NCI-H2081 treated with DMSO at 0.1 percent for 48 hours (cell line): ENCODE measurements around the gene RGSL1.

ENCODE experiments used
- DNase-seq: peaks from one replicate; lab custom pipeline; 2025; lab: John Stamatoyannopoulos, UW

Gene RGSL1

DNA sequence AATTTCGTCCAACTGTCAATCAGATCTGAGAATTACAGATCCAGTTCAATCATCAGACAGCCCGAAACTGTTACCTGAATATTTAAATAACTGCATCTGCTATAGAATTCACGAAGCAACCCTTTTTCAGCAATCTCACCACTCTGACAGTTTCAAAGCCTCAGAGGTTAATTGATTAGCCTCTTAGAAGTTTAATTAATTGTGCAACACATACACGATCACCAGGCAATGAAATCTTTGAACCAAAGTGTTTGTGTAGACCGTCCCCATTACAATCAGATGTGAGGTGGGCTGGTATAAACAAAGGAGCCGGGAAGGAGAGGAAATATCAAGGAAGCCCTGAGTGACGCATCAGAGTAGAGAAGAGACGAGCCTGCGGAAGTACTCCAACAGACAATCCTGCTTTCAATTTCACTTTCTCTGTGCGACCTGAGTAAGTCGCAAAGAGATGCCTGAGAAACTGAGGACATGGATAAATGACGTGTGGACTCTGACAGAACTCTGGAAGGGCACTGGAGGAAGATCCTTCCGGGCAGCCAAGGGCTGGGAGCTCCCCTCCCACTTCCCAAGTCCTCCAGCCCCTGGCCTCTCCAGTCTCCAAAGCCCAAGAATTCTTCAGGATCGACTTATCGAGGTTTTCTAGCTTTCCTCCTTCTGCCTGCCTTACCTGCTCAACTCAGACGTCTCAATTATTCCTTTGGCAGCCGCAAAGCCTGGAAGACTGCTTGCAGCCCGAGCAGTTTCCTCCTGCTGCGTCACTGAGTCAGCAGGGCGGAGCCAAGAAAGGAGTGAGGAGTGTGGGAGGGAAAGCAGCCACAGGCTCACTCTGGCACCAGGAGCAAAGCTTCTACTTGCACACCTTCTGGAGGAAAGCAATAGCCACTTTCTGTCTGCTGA lies 138.8 kb downstream of the RGSL1 start, which contains the start of gene RNASEL:
TSS of gene RNASEL (minus strand) at position 757 of the 897 bp plus-strand sequence. CDS start 2,450 bp downstream, outside the sequence.
- no peak for DNase-seq

DNA sequence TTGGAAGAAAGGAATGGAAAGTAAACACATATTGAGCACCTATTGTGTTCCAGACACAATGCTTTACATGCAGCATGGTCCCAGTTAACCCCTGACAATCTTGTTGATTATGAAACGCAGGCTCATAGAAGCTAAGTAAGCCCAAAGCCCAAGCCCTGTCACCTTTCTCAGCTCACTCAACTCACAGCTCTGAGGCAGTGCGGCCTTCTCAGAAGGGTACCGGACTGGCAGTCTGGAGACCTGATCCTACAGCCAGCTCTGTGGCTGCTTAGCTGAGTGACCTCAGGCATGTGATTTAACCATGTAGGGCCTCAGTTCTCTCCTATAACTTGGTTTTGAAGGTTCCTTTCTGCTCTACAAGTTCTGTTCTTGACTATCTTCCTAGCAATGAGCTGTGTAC lies 139.6 kb downstream of the RGSL1 start:
- DNase-seq, result no peak

DNA sequence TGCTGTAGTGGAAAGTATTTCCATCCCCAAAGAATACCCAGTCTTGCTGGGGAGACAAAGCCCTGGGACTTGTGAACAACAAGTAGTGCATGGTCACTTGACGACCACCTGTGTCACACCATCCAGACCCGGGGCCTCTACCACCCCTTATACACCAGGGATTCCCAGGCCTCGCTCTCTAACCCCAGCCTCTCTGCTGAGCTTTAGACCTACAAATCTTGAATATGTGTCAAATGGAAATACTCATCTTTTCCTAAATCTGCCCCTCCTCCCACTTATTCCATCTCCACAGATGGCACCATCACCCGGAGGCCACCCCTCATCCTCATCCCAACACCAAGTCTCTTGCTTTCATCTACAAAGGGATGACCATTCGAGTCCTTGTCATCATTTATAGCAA lies 140.0 kb downstream of the RGSL1 start:
- no peak for DNase-seq

DNA sequence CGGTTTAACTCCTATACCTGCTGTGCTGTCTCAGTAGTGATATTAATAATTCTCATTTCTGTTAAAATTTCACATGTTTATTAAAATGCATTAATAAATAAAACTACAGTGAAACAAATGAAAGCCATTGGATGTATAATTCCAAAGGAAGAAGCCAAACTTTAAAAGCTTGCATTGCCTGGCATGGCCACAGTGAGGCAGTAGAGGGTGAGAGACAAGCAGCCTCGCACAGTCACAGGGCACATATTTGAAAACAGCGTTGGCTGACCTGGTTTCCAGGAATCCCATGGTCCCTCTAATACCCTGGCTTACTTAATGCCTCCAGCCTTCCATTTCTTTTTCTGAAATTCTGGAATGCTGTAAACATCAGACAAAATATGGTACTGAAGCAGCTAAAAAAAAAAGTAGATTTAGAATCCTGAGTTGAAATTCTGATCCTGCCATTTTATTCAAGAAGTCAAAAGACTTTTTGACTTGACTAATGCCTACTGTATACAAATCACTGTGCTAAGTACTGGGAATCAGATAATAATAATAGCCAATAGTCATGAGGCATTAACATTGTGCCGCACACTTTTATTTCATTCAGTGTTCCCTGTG lies 145.8 kb downstream of the RGSL1 start:
- DNase-seq, result no peak

DNA sequence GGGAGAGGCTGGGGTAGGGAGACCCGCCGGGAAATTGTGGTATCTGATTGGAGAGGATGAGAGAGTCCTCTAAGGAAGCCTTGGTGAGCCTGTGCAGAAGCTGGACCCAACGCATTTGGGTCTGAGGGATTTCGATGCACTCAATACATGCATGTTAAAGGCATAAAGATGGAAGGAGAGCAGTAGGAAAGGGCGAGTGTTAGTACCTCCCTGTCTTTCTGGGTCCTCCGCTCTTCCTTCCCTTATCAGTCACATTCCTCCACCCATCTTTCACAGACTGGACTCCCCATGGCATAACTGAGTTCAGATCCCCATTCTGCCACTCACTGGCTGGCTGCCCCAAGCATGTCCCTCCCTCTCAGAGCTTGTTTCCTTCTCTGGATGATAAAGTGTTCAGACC lies 147.0 kb downstream of the RGSL1 start:
- no peak for DNase-seq

DNA sequence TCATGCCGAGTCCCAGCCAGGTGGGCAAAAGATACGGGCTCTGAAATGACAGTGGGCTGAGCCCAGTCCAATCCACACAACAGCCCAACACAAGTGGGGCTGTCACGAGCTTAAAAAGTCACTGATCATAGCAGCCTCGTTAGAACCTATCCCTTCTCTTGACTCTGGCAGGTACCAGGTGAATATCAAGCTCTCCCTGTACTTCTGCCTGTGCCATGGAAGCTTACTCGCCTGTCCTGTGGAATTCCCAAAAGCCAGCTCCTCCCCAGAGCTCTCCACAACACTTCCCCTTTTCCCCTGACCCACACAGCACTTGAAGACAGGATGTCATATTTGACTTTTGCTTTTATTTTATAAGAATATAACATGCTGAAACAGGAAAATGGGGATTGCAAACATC lies 148.3 kb downstream of the RGSL1 start:
- DNase-seq, result no peak

DNA sequence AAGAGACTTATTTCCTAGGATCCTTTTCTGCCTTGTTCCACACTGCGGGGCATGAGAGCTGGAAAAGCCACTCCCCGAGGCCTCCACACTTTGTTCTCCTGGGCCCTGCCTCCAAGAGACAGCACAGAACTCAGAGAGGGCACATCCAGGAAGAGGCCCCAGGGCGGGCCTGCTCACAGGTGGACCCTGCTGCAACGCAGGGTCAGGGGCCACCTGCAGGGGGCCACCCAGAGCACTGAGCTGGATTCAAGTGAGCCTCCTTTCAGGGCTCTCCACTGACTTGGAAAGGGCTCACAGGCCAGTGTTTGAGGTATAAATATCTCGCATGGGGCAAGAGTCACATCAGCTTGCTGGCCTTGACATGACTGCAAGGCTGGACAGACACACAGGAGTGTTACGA lies 149.4 kb downstream of the RGSL1 start:
- DNase-seq, result no peak

DNA sequence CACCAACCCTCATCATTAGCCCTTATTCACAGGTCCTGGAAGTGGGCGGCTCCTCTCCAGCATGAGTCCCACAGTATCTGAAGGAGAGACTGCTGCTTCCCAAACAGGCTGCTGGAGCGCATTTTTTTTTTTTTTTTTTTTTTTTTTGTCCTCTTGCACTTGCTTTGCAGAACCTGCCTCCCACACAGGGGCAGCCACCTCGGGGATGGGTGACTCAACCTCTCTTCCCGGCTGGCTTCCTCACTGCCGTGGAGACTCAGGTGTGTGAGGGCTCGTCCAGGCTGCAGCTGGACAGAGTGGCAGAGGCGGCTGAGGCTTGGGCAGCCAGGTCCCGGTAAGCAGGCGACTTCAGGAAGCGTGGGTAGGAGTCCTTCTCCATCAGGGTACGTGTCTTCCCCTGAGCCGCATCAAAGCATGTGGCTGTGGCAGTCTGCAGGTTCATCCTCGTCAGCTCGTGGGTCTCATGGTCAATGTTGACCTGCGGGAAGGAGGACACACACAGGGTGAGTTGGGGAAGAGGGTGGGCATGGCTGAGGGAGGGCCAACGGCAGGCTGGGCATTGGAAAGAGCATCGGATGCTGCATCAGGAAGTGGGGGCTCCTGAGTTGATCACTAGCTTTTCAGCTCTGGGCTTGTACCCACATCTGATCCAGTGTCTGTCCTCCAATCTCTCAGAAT lies 150.2 kb downstream of the RGSL1 start:
- no peak for DNase-seq

DNA sequence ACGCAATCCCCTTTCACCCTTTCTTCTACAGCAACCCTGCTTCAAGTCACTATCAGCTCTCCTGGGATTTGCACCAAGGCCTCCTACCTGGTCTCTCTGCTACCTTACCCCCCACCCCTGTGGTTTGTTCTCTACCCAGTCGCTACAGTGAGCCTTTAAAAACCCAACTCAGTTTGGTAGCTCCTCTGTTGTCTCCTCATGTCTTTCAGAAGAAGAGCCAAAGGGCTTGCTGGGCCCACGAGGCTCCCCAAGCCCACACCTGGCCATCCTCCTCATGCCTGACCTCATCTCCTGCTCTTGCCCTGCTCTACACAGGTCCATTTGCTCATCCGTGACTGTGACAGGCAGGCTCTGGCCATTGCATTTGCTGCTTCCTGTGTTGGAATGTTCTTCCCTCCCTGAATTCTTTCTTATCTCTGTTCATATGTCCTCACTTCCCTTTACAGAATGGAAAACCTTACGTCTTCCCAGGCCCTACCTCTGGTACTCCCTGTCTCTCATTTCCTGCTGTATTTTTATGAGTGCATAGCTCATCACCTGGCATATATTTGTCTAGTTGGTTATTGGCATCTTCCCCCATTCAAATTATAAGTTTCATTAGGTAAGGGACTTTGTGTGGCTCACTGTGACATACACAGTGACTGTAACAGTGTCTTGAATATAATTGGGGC lies 150.9 kb downstream of the RGSL1 start:
- no peak for DNase-seq

DNA sequence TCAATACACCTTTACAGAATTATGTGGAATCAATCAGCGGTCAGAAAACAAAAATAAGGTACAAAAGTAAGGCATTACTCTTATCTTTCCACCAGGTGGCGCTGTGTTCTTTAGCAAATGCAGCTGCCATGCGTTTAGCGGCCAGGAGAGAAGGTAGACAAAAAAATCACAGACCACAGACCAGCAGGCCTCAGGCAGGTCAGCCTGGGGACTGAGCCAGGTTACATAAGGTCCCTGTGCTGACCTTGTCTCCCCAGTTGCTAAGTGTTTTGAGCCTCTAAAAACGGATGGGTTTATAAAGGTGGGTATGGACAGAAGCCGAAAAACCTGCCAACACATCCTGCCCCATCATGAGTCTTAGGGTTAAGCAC lies 151.5 kb downstream of the RGSL1 start:
- DNase-seq, result peak; percentile 54

DNA sequence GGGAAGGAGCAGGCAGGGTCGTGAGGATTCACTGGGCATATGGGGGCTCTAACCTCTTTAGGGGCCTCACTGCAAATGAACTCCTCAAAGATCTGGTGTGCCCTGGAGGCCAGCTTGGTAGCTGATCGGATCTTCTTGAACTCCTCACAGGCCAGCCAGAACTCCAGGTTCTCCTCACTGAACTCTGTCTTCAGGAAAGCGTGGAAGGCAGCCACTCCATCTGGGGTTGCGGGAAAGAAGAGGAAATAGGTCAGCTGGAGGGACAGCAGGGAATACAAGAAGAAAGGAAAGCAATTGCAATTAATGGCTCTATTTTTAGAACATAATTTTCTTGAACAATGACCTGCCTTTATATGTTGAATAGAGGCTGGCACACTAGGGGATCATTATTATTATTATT lies 152.0 kb downstream of the RGSL1 start:
- DNase-seq, result no peak

DNA sequence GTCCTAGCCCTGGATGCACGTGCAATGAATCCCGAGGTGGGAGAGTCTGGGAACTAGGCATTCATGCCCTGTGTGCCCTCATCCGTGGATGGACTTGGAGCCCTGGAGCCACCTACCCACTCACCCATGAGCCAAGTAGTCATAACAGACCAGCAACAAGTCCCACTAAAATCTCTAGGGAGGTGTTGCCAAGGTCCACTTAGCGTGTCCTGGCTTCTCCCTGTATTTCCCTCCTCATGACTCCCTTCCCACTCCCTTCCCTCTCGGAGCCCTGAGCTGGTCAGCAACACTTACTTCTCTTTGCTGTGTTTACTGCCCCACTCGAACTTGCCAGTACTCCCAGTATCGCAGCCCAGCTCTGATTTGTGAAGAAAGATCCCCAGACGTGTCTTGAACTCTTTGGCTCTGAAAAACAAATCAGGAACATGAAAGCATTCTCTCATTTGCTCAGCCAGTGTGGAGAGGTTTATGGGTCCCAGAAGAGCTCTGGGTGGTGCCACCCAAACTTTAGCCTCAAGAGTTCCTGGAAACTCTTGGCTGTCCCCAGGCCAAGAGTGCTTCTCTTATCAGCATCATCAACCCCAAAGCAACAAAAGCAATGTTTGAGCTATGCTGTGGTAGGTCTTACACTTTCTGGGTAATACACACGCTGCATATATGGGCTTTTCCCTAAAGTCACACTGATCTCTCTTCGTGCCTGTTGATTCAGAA lies 153.1 kb downstream of the RGSL1 start:
- no peak for DNase-seq

DNA sequence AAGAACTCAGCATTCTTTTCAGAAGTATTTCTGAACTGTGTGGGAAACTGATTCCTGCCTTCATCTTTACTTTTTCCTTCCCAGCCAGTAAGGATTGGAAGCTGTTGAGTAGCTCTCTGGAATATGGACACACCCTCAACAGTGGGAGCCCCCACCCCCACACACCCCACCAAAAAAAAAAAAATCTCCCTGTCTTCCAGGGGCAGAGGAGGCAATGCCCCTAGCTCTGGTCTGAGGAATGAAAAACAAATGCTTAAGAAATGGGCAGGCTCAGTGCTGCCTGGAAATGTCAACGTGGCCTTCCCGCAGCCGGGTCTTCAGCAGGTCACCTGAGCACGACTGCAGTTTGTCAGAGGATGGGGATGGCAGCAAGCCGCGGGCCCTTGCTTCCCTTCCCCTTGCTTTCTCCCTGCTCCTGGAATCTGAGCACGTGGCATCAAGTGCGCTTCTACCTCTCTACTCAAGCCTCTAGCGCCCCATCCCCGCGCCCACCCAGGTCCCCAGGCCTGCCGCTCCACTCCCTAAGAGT lies 153.8 kb downstream of the RGSL1 start:
- no peak for DNase-seq

DNA sequence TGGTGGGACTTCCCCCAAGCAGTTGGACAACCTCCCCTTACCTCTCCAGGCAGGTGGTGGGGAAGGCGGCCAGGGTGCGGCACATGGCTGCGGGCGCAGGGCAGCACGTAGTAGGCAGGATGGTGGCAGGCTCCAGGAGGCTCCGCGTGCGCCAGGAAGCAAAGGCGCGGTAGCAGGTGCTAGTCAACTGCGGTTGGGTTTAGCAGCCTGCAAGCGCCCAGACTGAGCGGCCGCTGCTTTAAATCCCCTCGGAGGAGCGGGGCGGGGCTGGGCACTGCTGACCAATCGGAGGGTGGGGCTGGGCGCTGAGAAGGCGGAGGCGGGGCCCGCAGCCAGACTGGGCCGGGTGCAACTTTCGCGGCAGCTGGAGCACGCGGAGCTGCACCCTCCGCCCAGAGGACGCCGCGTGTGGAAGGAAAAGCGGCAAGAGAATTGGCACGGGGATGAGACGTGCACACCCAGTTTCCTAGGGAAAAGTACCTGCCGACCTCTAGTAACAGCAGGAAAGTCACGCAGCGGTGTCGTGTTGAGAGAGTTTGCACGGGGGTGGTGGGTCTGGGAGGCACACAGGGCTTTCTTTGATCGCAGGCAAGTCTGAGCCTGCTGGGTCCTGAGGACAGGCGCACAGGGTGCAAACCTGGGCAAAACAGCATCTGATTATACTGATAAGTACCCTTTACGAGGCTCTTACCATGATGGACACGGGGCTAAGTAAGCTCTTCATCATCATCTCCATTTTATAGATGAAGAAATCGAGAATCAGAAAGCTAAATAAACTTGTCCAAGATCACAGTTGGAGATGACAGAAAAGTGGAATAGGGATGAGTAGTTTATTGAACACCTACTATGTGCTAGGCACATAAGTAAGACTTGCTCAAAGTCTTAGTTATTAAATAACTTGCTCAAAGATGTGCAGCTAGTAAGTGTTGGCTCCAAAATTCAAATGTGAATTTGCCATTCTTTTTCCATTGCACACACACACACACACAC lies 154.5 kb downstream of the RGSL1 start, which contains the start of gene RGS16:
TSS of gene RGS16 (minus strand) at position 215 of the 990 bp plus-strand sequence. CDS start at position 85, 130 bp downstream.
- DNase-seq, result peak; percentile 69

DNA sequence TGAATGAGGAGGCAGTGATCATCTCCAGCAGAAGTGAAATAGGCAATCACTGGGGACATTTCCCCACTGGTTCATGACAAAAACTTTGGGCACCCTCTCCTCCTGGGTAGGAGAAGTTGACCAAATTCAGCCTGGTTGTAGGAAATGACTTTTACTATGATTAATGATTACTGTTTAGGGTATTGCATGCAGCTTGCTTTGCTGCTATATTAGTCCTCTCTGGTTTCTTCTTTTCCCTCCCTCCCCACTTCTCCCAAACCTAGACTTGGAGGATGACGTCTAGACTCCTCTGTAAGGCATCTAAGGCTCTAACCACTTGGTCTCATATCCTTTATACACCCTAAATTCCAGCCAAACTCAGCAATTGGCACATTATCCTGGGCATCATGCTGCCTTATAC lies 157.6 kb downstream of the RGSL1 start:
- DNase-seq, result no peak

DNA sequence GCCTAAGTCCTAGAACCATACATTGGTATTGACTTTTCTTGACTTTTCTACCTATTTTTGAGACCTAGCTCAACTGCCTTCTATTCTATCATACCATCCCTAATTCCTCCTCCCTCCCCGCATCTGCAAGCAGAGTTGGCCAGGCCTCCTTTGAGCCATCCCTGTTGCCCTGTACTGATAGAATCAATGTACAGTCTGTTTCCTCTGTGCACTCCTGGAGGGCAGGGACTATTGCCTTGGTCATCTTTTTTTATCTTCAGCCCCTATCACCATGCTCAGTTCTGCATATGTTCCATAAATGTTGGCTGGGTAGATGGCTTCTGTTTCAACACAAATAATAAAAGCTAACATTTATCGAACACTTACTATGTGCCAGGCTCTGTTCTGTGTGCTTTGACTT lies 158.3 kb downstream of the RGSL1 start:
- no peak for DNase-seq

DNA sequence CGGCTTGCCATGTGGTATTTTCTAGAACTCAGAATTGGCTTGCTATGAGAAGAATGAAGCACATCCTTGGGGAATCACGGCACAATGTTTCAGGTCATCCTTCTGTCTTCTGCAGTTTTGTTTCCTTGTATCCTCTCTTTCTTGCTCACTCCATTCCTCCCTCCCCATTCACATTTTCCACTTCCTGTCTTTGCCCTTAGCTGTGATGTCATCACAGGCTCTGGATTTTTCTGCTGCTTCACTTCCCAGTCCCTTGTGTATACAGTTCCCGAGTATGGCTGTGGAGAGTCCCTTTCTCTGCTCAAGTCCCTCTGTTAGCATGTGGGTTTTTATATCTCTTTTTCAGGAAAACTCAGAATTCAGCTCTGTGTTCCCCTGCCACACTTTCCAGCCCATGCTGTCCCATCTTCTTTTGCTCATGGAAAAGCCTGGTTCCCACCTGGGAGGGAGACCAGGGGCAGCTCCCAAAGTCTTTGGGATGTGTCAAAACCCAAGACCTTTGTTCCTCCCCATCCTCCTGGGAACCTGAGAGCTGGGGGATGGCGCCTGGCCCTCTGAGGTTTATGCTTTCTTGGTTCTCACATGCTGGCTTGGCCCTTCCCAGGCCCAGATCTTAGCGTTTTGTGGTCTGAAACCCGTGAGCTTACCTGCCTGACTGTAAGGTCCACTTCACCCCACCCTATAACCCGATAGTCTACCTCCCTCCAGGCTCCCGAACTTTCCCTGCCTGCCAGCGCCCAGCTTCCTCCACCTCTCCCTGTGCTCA lies 159.1 kb downstream of the RGSL1 start:
- no peak for DNase-seq
